HepG2 (cell line): ENCODE data around the gene ARHGEF4. TPM values are rescaled to one million over a fixed set of nuclear protein-coding genes. Genes with fewer than 3 reads are reported as not detected.

Source experiments
- ATAC-seq: fragments of 200-7000 bp; cut with Tn5 transposase; 3 replicates; pipeline ENCODE4 v1.9.1; 2020; ENCODE audit warnings: mild to moderate bottlenecking, moderate library complexity
- BruUV-seq: library from RNA; stranded (reverse); fragments of 400-500 nt; replicated peaks from 2 replicates; lab custom pipeline; 2021; lab: Mats Ljungman, UMichigan
- CTCF ChIA-PET: fragments of 300-600 bp; formaldehyde crosslinking; extraction: SDS; loops from one replicate; lab custom pipeline; 2021; ENCODE audit warnings: low total read pairs, inconsistent platforms, low intra/inter-chr PET ratio; lab: Yijun Ruan, JAX
- POLR2A ChIA-PET: fragments of 350-600 bp; sonication (Branson Sonifier 250); formaldehyde crosslinking; loops from one replicate; lab custom pipeline; 2020; ENCODE audit warnings: antibody characterized with exemption, inconsistent platforms; lab: Yijun Ruan, JAX
- DNase-seq: peaks from one replicate; pipeline ENCODE4 v3.0.0-alpha.2; 2015; ENCODE audit warnings: low spot score
- FAIRE-seq: peaks from 3 replicates; lab custom pipeline; 2011; peaks lifted over from hg19 to GRCh38; lab: Jason Lieb, UNC
- H2AFZ ChIP-seq: one replicate; pipeline ENCODE4 v1.6.1; 2011; ENCODE audit warnings: low read length, inconsistent platforms
- H3K27ac ChIP-seq: fragments of 300-600 bp; 3 replicates; pipeline ENCODE4 v1.8.0; 2011; ENCODE audit warnings: mixed run types, mild to moderate bottlenecking, mixed read lengths, low read length, inconsistent platforms; ENCODE audit not compliant: insufficient read depth; ENCODE audit errors: extremely low read length
- H3K27me3 ChIP-seq, 2 experiments: fragments of 200-600 bp in 1 of 2; 2 replicates in 1 of 2; 3 replicates in 1 of 2; pipeline versions ENCODE4 v1.6.0 to v1.8.0; 2011; ENCODE audit warnings: low read length in 2 of 2, mild to moderate bottlenecking in 2 of 2, moderate library complexity in 2 of 2, inconsistent platforms in 1 of 2; ENCODE audit not compliant: insufficient read depth in 2 of 2, control insufficient read depth in 1 of 2
- H3K36me3 ChIP-seq, 2 experiments: fragments of 200-600 bp in 1 of 2; replicated peaks in 1 of 2; 2 replicates in 1 of 2; 3 replicates in 1 of 2; pipeline versions ENCODE4 v1.5.1 to v1.8.0; 2011; ENCODE audit warnings: low read length in 2 of 2, inconsistent platforms in 1 of 2; ENCODE audit not compliant: insufficient read depth in 2 of 2, control insufficient read depth in 1 of 2
- H3K4me1 ChIP-seq: 2 replicates; pipeline ENCODE4 v1.5.1; 2012; ENCODE audit warnings: low read length, inconsistent platforms; ENCODE audit not compliant: insufficient read depth
- H3K4me2 ChIP-seq: 2 replicates; pipeline ENCODE4 v1.6.0; 2011; ENCODE audit warnings: low read depth, low read length, inconsistent platforms
- H3K4me3 ChIP-seq, 3 experiments: fragments of 200-600 bp in 1 of 3; sonication (generic), shearing (Covaris generic) in 1 of 3; replicated peaks in 1 of 3; 2 replicates each; pipeline ENCODE4 v1.5.1; 2011 to 2016; ENCODE audit warnings: low read length in 3 of 3, inconsistent platforms in 2 of 3, low read depth in 2 of 3, mild to moderate bottlenecking in 2 of 3, control low read depth in 1 of 3, mixed read lengths in 1 of 3; ENCODE audit not compliant: insufficient read depth in 1 of 3
- H3K79me2 ChIP-seq: one replicate; pipeline ENCODE4 v1.6.1; 2011; ENCODE audit warnings: low read length, inconsistent platforms; ENCODE audit not compliant: insufficient read depth
- H3K9ac ChIP-seq: 2 replicates; pipeline ENCODE4 v1.6.0; 2011; ENCODE audit warnings: mild to moderate bottlenecking, low read depth, low read length, inconsistent platforms; ENCODE audit not compliant: insufficient read depth
- H3K9me3 ChIP-seq: 2 replicates; pipeline ENCODE4 v1.5.1; 2012; ENCODE audit warnings: mild to moderate bottlenecking, low read length
- H4K20me1 ChIP-seq: 2 replicates; pipeline ENCODE4 v1.6.0; 2011; ENCODE audit warnings: inconsistent platforms, mild to moderate bottlenecking, low read length, moderate library complexity; ENCODE audit not compliant: insufficient read depth
- GATAD1 ChIP-seq: IDR thresholded peaks from 2 replicates; pipeline ENCODE4 v1.6.1; 2016; ENCODE audit warnings: missing genetic modification reagents, missing compliant biosample characterization
- NFKB2 ChIP-seq: sonication (generic); formaldehyde crosslinking; IDR thresholded peaks from 2 replicates; pipeline ENCODE4 v1.4.0; 2020; ENCODE audit warnings: missing genetic modification reagents, borderline replicate concordance
- ZNF547 ChIP-seq: sonication (generic); formaldehyde crosslinking; IDR thresholded peaks from 2 replicates; pipeline ENCODE4 v1.5.1; 2020; ENCODE audit warnings: mild to moderate bottlenecking, missing genetic modification reagents
- ZNF777 ChIP-seq: sonication (generic); formaldehyde crosslinking; IDR thresholded peaks from 2 replicates; pipeline ENCODE4 v1.4.0; 2020; ENCODE audit warnings: missing genetic modification reagents
- WGBS: methylation state at CpG from one replicate; pipeline ENCODE4 v1.1.6; 2017; ENCODE audit warnings: low lambda C conversion rate; 5-methylcytosine and 5-hydroxymethylcytosine counted together
- in situ Hi-C: cut with HindIII; loops from 2 replicates; pipeline ENCODE4 v1.10.0; 2017; ENCODE audit warnings: low pct_unique_long_range_greater_than_20kb; ENCODE audit not compliant: extremely low pct_ligation_motif_present
- intact Hi-C: fragments of 100-400 bp; cut with micrococcal nuclease; formaldehyde crosslinking; loops from one replicate; pipeline ENCODE4 v1.10.0; 2022; ENCODE audit not compliant: unreplicated experiment
- polyA plus RNA-seq, 8 experiments: library from polyadenylated mRNA; depleted of rRNA in 3 of 8; stranded (reverse) in 7 of 8; unstranded in 1 of 8; fragments of >200 nt; fragmentation: Illumina TruSeq in 4 of 8; extraction: Trizol in 4 of 8; gene quantifications; 2 replicates each; pipeline versions ENCODE4 v1.2.1 to v1.2.3, GENCODE V29; 2011 to 2016; ENCODE audit warnings: low read depth in 4 of 8, missing spikeins in 1 of 8, mixed read lengths in 1 of 8; ENCODE audit not compliant: insufficient read depth in 1 of 8
- total RNA-seq, 5 experiments: library from RNA; depleted of rRNA; stranded (reverse); fragments of >200 nt; fragmentation: Illumina TruSeq; extraction: Trizol; gene quantifications; 2 replicates each; pipeline ENCODE4 v1.2.3, GENCODE V29; 2016; ENCODE audit warnings: low read depth in 1 of 5
- TF ChIP-seq, protein P1 (sequence below): sonication (generic); formaldehyde crosslinking; IDR thresholded peaks from 2 replicates; pipeline ENCODE4 v1.4.0; 2020; ENCODE audit warnings: missing genetic modification reagents

ARHGEF4 gene
- total and polyA plus RNA-seq, 2 of the 13 experiments (the other 11 are each of a cell fraction or from before 2014, with no cell fraction given): 0.11 to 0.13 TPM

DNA sequence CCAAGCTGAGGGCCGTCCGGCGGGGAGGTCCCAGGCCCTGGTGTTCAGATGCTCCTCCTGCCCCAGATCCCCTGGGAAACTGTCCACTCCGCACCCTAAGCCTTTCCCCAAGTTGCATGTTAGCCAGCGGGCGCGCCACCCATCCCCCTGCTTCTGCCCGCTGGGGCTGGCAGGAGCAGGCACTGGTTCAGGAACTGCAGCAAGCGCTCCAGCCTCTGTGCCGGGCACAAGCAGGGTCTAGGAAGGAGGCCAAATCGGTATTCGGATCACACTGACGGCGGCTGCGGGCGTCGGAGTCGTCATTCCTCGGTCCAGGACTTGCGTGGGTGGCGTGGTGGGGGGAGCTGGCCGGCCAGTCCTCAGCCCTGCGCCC is 202.8 kb downstream of the ARHGEF4 start (continued):
- TF ChIP-seq, protein P1, sequence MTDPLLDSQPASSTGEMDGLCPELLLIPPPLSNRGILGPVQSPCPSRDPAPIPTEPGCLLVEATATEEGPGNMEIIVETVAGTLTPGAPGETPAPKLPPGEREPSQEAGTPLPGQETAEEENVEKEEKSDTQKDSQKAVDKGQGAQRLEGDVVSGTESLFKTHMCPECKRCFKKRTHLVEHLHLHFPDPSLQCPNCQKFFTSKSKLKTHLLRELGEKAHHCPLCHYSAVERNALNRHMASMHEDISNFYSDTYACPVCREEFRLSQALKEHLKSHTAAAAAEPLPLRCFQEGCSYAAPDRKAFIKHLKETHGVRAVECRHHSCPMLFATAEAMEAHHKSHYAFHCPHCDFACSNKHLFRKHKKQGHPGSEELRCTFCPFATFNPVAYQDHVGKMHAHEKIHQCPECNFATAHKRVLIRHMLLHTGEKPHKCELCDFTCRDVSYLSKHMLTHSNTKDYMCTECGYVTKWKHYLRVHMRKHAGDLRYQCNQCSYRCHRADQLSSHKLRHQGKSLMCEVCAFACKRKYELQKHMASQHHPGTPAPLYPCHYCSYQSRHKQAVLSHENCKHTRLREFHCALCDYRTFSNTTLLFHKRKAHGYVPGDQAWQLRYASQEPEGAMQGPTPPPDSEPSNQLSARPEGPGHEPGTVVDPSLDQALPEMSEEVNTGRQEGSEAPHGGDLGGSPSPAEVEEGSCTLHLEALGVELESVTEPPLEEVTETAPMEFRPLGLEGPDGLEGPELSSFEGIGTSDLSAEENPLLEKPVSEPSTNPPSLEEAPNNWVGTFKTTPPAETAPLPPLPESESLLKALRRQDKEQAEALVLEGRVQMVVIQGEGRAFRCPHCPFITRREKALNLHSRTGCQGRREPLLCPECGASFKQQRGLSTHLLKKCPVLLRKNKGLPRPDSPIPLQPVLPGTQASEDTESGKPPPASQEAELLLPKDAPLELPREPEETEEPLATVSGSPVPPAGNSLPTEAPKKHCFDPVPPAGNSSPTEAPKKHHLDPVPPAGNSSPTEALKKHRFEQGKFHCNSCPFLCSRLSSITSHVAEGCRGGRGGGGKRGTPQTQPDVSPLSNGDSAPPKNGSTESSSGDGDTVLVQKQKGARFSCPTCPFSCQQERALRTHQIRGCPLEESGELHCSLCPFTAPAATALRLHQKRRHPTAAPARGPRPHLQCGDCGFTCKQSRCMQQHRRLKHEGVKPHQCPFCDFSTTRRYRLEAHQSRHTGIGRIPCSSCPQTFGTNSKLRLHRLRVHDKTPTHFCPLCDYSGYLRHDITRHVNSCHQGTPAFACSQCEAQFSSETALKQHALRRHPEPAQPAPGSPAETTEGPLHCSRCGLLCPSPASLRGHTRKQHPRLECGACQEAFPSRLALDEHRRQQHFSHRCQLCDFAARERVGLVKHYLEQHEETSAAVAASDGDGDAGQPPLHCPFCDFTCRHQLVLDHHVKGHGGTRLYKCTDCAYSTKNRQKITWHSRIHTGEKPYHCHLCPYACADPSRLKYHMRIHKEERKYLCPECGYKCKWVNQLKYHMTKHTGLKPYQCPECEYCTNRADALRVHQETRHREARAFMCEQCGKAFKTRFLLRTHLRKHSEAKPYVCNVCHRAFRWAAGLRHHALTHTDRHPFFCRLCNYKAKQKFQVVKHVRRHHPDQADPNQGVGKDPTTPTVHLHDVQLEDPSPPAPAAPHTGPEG (CRISPR knock-in tag): no peak
- TF ChIP-seq ZNF777 (CRISPR knock-in tag): no peak
- no peak for TF ChIP-seq GATAD1

DNA sequence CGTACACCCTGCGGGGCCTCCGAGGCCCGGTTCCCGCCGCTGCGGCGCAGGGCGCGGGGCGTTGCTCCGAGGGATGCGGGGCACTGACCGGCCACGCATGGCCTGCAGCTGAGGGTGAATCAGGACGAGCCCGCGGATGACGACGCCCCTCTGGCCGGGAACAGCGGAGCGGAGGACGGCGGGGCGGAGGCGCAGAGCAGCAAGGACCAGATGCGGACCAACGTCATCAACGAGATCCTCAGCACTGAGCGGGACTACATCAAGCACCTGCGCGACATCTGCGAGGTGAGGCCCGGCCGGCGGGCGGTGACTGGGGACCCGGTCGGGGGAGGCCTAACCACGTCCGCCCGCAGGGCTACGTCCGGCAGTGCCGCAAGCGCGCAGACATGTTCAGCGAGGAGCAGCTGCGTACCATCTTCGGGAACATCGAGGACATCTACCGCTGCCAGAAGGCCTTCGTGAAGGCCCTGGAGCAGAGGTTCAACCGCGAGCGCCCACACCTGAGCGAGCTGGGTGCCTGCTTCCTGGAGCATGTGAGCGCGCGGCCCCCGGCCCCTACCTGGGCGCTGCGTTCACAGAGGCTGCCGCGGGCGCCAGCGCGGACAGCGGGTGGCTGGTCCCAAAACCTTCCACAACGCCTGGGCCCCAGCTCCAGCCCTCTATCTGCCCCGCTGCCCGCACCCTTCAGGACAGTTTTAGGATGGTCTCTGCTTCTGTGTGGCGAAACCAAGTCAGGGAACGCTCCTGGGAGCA is 203.4 kb downstream of the ARHGEF4 start:
- WGBS: 96% methylated on average over 45 of the region's 75 CpGs
- Histone ChIP-seq H3K27ac (no peak overlapping the region), H3K4me2 (no peak overlapping the region), H3K79me2 (no peaks in the 10 kb centered on the region), H3K36me3 (no peaks in the 10 kb centered on the region), H2AFZ (no peak overlapping the region), H4K20me1 (no peaks in the 10 kb centered on the region), H3K9me3 (no peaks in the 10 kb centered on the region), H3K4me3 (no peak overlapping the region), H3K4me1 (no peaks in the 10 kb centered on the region), H3K27me3 (peaks cover 9 to 23% of the 10 kb centered on the region in 2 experiments; a peak in 4 of 5 replicates), H3K9ac (no peak overlapping the region)
- intact Hi-C loops: no loop called here
- DNase-seq (no peak), FAIRE-seq (no peak), ATAC-seq (no peak)
- in situ Hi-C loops: no loop called here
- BruUV-seq: no TSS peak
- POLR2A ChIA-PET: no interaction called here
- CTCF ChIA-PET: no interaction called here
- TF ChIP-seq NFKB2 (0 out of 2 replicates have a peak, but pooled peaks have one; percentile 6), ZNF547 (CRISPR knock-in tag) (no peak)
